H9 (cell line): ENCODE data around the gene SH3BP1. TPM values are rescaled to one million over a fixed set of nuclear protein-coding genes. Genes with fewer than 3 reads are reported as not detected.

Source experiments
- DNase-seq: peaks from one replicate; pipeline ENCODE4 v3.0.0-alpha.2; 2017
- H2AFZ ChIP-seq: one replicate; pipeline ENCODE4 v1.6.1; 2013; ENCODE audit warnings: mild to moderate bottlenecking, low read length, control low read depth, moderate library complexity
- H2AK5ac ChIP-seq: 2 replicates; pipeline ENCODE4 v1.6.1; 2013; ENCODE audit warnings: low read length, control low read depth, mixed read lengths; ENCODE audit not compliant: insufficient read length
- H2BK120ac ChIP-seq: one replicate; pipeline ENCODE4 v1.6.1; 2013; ENCODE audit warnings: low read depth, mild to moderate bottlenecking, low read length, control low read depth, inconsistent platforms; ENCODE audit not compliant: poor library complexity, severe bottlenecking
- H2BK12ac ChIP-seq: 2 replicates; pipeline ENCODE4 v1.6.1; 2013; ENCODE audit warnings: low read length, control low read depth, mixed read lengths, low read depth; ENCODE audit not compliant: insufficient read length
- H2BK15ac ChIP-seq: 2 replicates; pipeline ENCODE4 v1.6.1; 2013; ENCODE audit warnings: low read depth, low read length, control low read depth
- H2BK20ac ChIP-seq: one replicate; pipeline ENCODE4 v1.6.1; 2013; ENCODE audit warnings: low read depth, mild to moderate bottlenecking, low read length, control low read depth, inconsistent platforms; ENCODE audit not compliant: poor library complexity, severe bottlenecking
- H2BK5ac ChIP-seq: 2 replicates; pipeline ENCODE4 v1.6.1; 2013; ENCODE audit warnings: low read length, control low read depth, mixed read lengths; ENCODE audit not compliant: insufficient read length
- H3K14ac ChIP-seq: 2 replicates; pipeline ENCODE4 v1.6.1; 2013; ENCODE audit warnings: low read length, control low read depth; ENCODE audit not compliant: insufficient read depth
- H3K18ac ChIP-seq: 2 replicates; pipeline ENCODE4 v1.6.1; 2013; ENCODE audit warnings: low read depth, mild to moderate bottlenecking, mixed read lengths, low read length, control low read depth; ENCODE audit not compliant: insufficient read length
- H3K23ac ChIP-seq: 2 replicates; pipeline ENCODE4 v1.6.1; 2013; ENCODE audit warnings: low read length, control low read depth, mixed read lengths, low read depth; ENCODE audit not compliant: insufficient read length
- H3K23me2 ChIP-seq: 2 replicates; pipeline ENCODE4 v1.6.1; 2013; ENCODE audit warnings: low read depth, mild to moderate bottlenecking, mixed read lengths, low read length, control low read depth; ENCODE audit not compliant: insufficient read length, poor library complexity, severe bottlenecking
- H3K27ac ChIP-seq: 2 replicates; pipeline ENCODE4 v1.5.1; 2013; ENCODE audit warnings: low read length, control low read depth, mixed read lengths, low read depth; ENCODE audit not compliant: insufficient read length
- H3K27me3 ChIP-seq: 2 replicates; pipeline ENCODE4 v1.6.1; 2013; ENCODE audit warnings: low read length, control low read depth, inconsistent platforms; ENCODE audit not compliant: insufficient read depth
- H3K4ac ChIP-seq: 2 replicates; pipeline ENCODE4 v1.6.1; 2013; ENCODE audit warnings: low read depth, mild to moderate bottlenecking, control low read depth, inconsistent platforms, low read length, moderate library complexity
- H3K4me1 ChIP-seq: 2 replicates; pipeline ENCODE4 v1.6.1; 2013; ENCODE audit warnings: low read length, control low read depth, inconsistent platforms; ENCODE audit not compliant: insufficient read depth
- H3K4me2 ChIP-seq: 2 replicates; pipeline ENCODE4 v1.6.1; 2013; ENCODE audit warnings: low read length, control low read depth, mixed read lengths; ENCODE audit not compliant: insufficient read length, insufficient read depth
- H3K56ac ChIP-seq: 2 replicates; pipeline ENCODE4 v1.6.1; 2013; ENCODE audit warnings: low read depth, mild to moderate bottlenecking, mixed read lengths, low read length, control low read depth; ENCODE audit not compliant: insufficient read length
- H3K79me1 ChIP-seq: 2 replicates; pipeline ENCODE4 v1.6.1; 2013; ENCODE audit warnings: low read depth, mild to moderate bottlenecking, moderate library complexity, low read length, control low read depth, inconsistent platforms; ENCODE audit not compliant: insufficient read depth, poor library complexity, severe bottlenecking
- H3K79me2 ChIP-seq: 2 replicates; pipeline ENCODE4 v1.6.1; 2013; ENCODE audit warnings: low read length, control low read depth, inconsistent platforms; ENCODE audit not compliant: insufficient read depth
- H3K9ac ChIP-seq: 2 replicates; pipeline ENCODE4 v1.6.1; 2013; ENCODE audit warnings: low read length, control low read depth, mixed read lengths; ENCODE audit not compliant: insufficient read length; ENCODE audit errors: extremely low read depth
- H3K9me3 ChIP-seq: one replicate; pipeline ENCODE4 v1.6.1; 2013; ENCODE audit warnings: low read depth, low read length, inconsistent platforms; ENCODE audit not compliant: control insufficient read depth
- H3T11ph ChIP-seq: one replicate; pipeline ENCODE4 v1.6.1; 2013; ENCODE audit warnings: mild to moderate bottlenecking, low read length, control low read depth, inconsistent platforms
- H4K20me1 ChIP-seq: one replicate; pipeline ENCODE4 v1.6.1; 2013; ENCODE audit not compliant: control insufficient read depth, insufficient read length, insufficient read depth
- H4K5ac ChIP-seq: 2 replicates; pipeline ENCODE4 v1.6.1; 2013; ENCODE audit warnings: low read depth, mild to moderate bottlenecking, mixed read lengths, low read length, control low read depth; ENCODE audit not compliant: insufficient read length
- H4K8ac ChIP-seq: replicated peaks from 2 replicates; pipeline ENCODE4 v1.6.1; 2013; ENCODE audit warnings: low read length, control low read depth, mixed read lengths, low read depth; ENCODE audit not compliant: insufficient read length
- H4K91ac ChIP-seq: 2 replicates; pipeline ENCODE4 v1.6.1; 2013; ENCODE audit warnings: low read depth, mild to moderate bottlenecking, moderate library complexity, mixed read lengths, low read length, control low read depth; ENCODE audit not compliant: insufficient read length
- H3K27ac Mint-ChIP-seq, 3 experiments: 2 replicates in 2 of 3; 3 replicates in 1 of 3; pipeline ENCODE4 v1.8.0; 2020 to 2021; ENCODE audit warnings: mixed read lengths in 3 of 3, mild to moderate bottlenecking in 1 of 3, moderate library complexity in 1 of 3
- H3K27me3 Mint-ChIP-seq: 2 replicates; pipeline ENCODE4 v1.8.0; 2021; ENCODE audit warnings: low read depth, mild to moderate bottlenecking, moderate library complexity, mixed read lengths
- H3K36me3 Mint-ChIP-seq, 3 experiments: 2 replicates in 2 of 3; 3 replicates in 1 of 3; pipeline ENCODE4 v1.8.0; 2020 to 2021; ENCODE audit warnings: low read depth in 3 of 3, mixed read lengths in 3 of 3; ENCODE audit not compliant: insufficient read depth in 1 of 3
- H3K4me1 Mint-ChIP-seq, 2 experiments: 2 replicates each; pipeline ENCODE4 v1.8.0; 2020; ENCODE audit warnings: mixed read lengths in 2 of 2
- H3K4me3 Mint-ChIP-seq, 2 experiments: 2 replicates in 1 of 2; 3 replicates in 1 of 2; pipeline ENCODE4 v1.8.0; 2020 to 2021; ENCODE audit warnings: mild to moderate bottlenecking in 2 of 2, mixed read lengths in 2 of 2, moderate library complexity in 1 of 2
- H3K9me3 Mint-ChIP-seq, 2 experiments: 2 replicates in 1 of 2; 3 replicates in 1 of 2; pipeline ENCODE4 v1.8.0; 2020; ENCODE audit warnings: mild to moderate bottlenecking in 2 of 2, mixed read lengths in 2 of 2, moderate library complexity in 1 of 2
- WGBS: extraction: QIAGEN DNeasy Blood & Tissue Kit; methylation state at CpG from one replicate; pipeline ENCODE4 v1.1.7; 2013; ENCODE audit warnings: missing lambda C conversion rate, low lambda C conversion rate, mixed read lengths; ENCODE audit not compliant: insufficient read length; ENCODE audit errors: extremely low coverage; 5-methylcytosine and 5-hydroxymethylcytosine counted together
- total RNA-seq: library from RNA; stranded (reverse); gene quantifications from 2 replicates; pipeline ENCODE4 v1.2.1, GENCODE V29; 2021
- TF ChIP-seq, protein P1 (sequence below): fragments of 200-600 bp; sonication (generic); conservative IDR thresholded peaks from 3 replicates; pipeline ENCODE4 v1.8.0; 2021; ENCODE audit warnings: antibody characterized with exemption, mild to moderate bottlenecking

Gene SH3BP1
- total RNA-seq, 1 experiment from 2014 or later, result 33.6 TPM

DNA sequence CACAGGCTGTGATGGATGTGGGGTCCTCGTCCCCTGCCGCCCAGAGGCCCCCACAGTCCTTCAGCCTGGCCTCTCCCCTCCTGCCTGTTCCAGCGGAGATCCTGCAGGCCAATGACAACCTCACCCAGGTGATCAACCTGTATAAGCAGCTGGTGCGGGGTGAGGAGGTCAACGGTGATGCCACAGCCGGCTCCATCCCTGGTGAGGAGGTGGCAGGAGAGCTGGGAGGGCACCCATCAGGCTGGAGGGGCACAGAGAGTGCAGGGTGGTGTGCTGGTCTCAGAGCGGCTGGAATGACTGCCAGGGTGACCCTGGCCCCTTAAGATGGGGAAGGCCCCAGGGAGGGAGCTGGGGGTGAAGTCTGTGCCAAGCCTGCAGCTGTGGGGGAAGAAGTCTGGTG is 14.6 kb upstream of the SH3BP1 start:
- Histone ChIP-seq H4K20me1 (no peaks in the 10 kb centered on the region), H3K79me1 (no peaks in the 10 kb centered on the region), H3K9ac (no peak overlapping the region), H4K5ac (no peak overlapping the region), H3K27ac (no peak overlapping the region), H2BK20ac (no peak overlapping the region), H3K23me2 (no peaks in the 10 kb centered on the region), H3K4me1 (peaks cover 2% of the 10 kb centered on the region; the same call in 1 of the 2 replicates), H3K14ac (no peak overlapping the region), H4K91ac (no peak overlapping the region), H3K23ac (no peak overlapping the region), H3K56ac (no peak overlapping the region), H2BK15ac (no peak overlapping the region), H3K9me3 (no peaks in the 10 kb centered on the region), H2BK5ac (no peak overlapping the region), H2BK12ac (no peak overlapping the region), H3K4me2 (no peak overlapping the region), H3K4ac (no peak overlapping the region), H3K79me2 (no peaks in the 10 kb centered on the region), H2AK5ac (no peak overlapping the region), H2BK120ac (no peak overlapping the region), H4K8ac (no peak overlapping the region), H2AFZ (no peak overlapping the region), H3K27me3 (no peaks in the 10 kb centered on the region), H3T11ph (no peak overlapping the region), H3K18ac (no peak overlapping the region)
- no peaks in the 10 kb centered on the region; a peak in 1 of 5 replicates for H3K9me3 Mint-ChIP-seq
- no peaks in the 10 kb centered on the region; the same call in 1 of the 2 replicates for H3K27me3 Mint-ChIP-seq
- H3K4me1 Mint-ChIP-seq, result peaks cover 2 to 5% of the 10 kb centered on the region in 2 experiments
- no peak for DNase-seq
- TF ChIP-seq, protein P1, sequence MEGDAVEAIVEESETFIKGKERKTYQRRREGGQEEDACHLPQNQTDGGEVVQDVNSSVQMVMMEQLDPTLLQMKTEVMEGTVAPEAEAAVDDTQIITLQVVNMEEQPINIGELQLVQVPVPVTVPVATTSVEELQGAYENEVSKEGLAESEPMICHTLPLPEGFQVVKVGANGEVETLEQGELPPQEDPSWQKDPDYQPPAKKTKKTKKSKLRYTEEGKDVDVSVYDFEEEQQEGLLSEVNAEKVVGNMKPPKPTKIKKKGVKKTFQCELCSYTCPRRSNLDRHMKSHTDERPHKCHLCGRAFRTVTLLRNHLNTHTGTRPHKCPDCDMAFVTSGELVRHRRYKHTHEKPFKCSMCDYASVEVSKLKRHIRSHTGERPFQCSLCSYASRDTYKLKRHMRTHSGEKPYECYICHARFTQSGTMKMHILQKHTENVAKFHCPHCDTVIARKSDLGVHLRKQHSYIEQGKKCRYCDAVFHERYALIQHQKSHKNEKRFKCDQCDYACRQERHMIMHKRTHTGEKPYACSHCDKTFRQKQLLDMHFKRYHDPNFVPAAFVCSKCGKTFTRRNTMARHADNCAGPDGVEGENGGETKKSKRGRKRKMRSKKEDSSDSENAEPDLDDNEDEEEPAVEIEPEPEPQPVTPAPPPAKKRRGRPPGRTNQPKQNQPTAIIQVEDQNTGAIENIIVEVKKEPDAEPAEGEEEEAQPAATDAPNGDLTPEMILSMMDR, result no peak
- peaks cover 3 to 35% (median 27%) of the 10 kb centered on the region in 3 experiments; a peak in 6 of 7 replicates for H3K36me3 Mint-ChIP-seq
- peak overlapping the region in 1 of 3 experiments; percentile 3; a peak in 1 of 7 replicates for H3K27ac Mint-ChIP-seq
- no peak overlapping the region for H3K4me3 Mint-ChIP-seq
- no CpG with 5 or more reads among the region's 7 CpGs for WGBS
